Measurements from ENCODE around the gene PLA2R1.

PLA2R1 gene

DNA sequence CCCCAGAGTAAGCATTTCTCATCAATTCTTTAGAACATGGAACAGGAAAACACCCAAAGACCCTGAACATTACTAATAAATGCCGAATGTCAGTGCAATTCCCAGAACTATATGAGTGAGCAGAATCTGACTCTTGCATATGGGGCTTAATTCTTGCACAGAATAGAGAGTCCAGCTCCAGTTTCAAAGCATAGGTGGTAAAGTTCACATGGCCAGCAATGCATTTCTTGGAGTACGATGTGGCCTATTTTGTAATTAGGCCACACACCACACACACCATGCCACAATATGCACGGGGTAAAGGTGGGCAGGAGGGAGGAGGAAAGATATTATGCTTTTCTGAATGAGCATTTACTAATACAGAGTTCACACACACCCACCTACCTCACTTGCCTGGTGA is 56.5 kb downstream of the PLA2R1 start:
- Histone ChIP-seq H3K4me3 (ENCODE audit: low read depth, low read length) (no peak overlapping the region), H3K4me2 (ENCODE audit: low read length) (no peak overlapping the region), H2BK5ac (ENCODE audit: low read depth, low read length, poor library complexity) (no peak overlapping the region), H3K27me3 (ENCODE audit: insufficient read depth, low read length) (no peaks in the 10 kb centered on the region), H2BK120ac (ENCODE audit: insufficient read depth, low read length, poor library complexity) (no peak overlapping the region), H3K14ac (ENCODE audit: low read length) (no peak overlapping the region), H4K91ac (ENCODE audit: low read depth, low read length) (no peak overlapping the region), H3K79me2 (ENCODE audit: control insufficient read depth, insufficient read depth, low read length, poor library complexity) (no peaks in the 10 kb centered on the region), H3K9me3 (ENCODE audit: insufficient read depth, low read depth, low read length) (no peaks in the 10 kb centered on the region), H2BK12ac (ENCODE audit: low read length) (no peak overlapping the region), H3K4me1 (ENCODE audit: control insufficient read depth in 1 of 2, insufficient read depth in 2 of 2, low read length in 2 of 2) (no peaks in the 10 kb centered on the region), H3K36me3 (ENCODE audit: control insufficient read depth in 1 of 2, insufficient read depth in 2 of 2, low read length in 2 of 2) (peaks cover 0 to 3% of the 10 kb centered on the region in 2 experiments), H4K8ac (ENCODE audit: low read depth, low read length) (no peak overlapping the region), H3K18ac (ENCODE audit: low read length) (no peak overlapping the region), H3K79me1 (ENCODE audit: low read length) (no peaks in the 10 kb centered on the region), H2AFZ (ENCODE audit: insufficient read depth, low read length, poor library complexity) (no peak overlapping the region), H3K23ac (ENCODE audit: low read length) (no peak overlapping the region), H3K27ac (ENCODE audit: low read depth, low read length) (no peak overlapping the region), H4K12ac (ENCODE audit: low read depth, low read length) (no peak overlapping the region), H3K9ac (ENCODE audit: low read length) (no peak overlapping the region), H3K4ac (ENCODE audit: low read depth, low read length) (no peak overlapping the region), H2AK5ac (ENCODE audit: low read length) (no peak overlapping the region)
- no CpG with 5 or more reads among the region's 3 CpGs for WGBS (ENCODE audit: extremely low coverage, insufficient coverage, insufficient read length)
- no peak for DNase-seq

DNA sequence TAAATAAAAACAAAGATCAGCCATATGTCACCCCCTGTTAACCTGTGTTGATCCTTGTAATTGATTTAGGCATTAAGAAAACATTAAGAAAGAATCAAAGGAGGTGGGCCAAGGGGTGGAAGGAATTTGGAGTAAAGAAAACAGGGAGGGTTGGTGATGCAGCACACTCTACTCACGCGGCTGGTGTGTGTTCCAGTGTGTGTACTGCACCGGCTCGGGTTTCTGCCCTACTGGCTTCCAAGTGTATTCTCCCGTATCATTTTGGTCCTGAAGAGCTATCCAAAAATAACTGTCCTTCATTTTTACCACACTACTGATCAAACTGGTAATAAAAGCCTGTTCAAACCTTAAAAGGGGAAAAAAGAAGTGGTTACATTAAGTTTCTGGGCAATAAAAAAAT is 56.9 kb downstream of the PLA2R1 start:
- Histone ChIP-seq H2AFZ (ENCODE audit: insufficient read depth, low read length, poor library complexity) (no peak overlapping the region), H2BK120ac (ENCODE audit: insufficient read depth, low read length, poor library complexity) (no peak overlapping the region), H4K12ac (ENCODE audit: low read depth, low read length) (no peak overlapping the region), H3K4ac (ENCODE audit: low read depth, low read length) (no peak overlapping the region), H3K79me1 (ENCODE audit: low read length) (no peaks in the 10 kb centered on the region), H3K4me1 (ENCODE audit: control insufficient read depth in 1 of 2, insufficient read depth in 2 of 2, low read length in 2 of 2) (no peaks in the 10 kb centered on the region), H3K27me3 (ENCODE audit: insufficient read depth, low read length) (no peaks in the 10 kb centered on the region), H2BK12ac (ENCODE audit: low read length) (no peak overlapping the region), H3K14ac (ENCODE audit: low read length) (no peak overlapping the region), H3K9me3 (ENCODE audit: insufficient read depth, low read depth, low read length) (no peaks in the 10 kb centered on the region), H3K27ac (ENCODE audit: low read depth, low read length) (no peak overlapping the region), H3K79me2 (ENCODE audit: control insufficient read depth, insufficient read depth, low read length, poor library complexity) (no peaks in the 10 kb centered on the region), H3K4me3 (ENCODE audit: low read depth, low read length) (no peak overlapping the region), H3K18ac (ENCODE audit: low read length) (no peak overlapping the region), H3K4me2 (ENCODE audit: low read length) (no peak overlapping the region), H3K23ac (ENCODE audit: low read length) (no peak overlapping the region), H2BK5ac (ENCODE audit: low read depth, low read length, poor library complexity) (no peak overlapping the region), H4K8ac (ENCODE audit: low read depth, low read length) (no peak overlapping the region), H2AK5ac (ENCODE audit: low read length) (no peak overlapping the region), H3K9ac (ENCODE audit: low read length) (no peak overlapping the region), H4K91ac (ENCODE audit: low read depth, low read length) (no peak overlapping the region), H3K36me3 (ENCODE audit: control insufficient read depth in 1 of 2, insufficient read depth in 2 of 2, low read length in 2 of 2) (peaks cover 0 to 3% of the 10 kb centered on the region in 2 experiments)
- DNase-seq: no peak
- WGBS (ENCODE audit: extremely low coverage, insufficient coverage, insufficient read length): no CpG with 5 or more reads among the region's 5 CpGs

GRCh38 chr2:159998961-159999360 is 63.5 kb downstream of the PLA2R1 start:
- Histone ChIP-seq H3K4me3 (ENCODE audit: low read depth, low read length) (no peak overlapping the region), H3K14ac (ENCODE audit: low read length) (no peak overlapping the region), H2BK5ac (ENCODE audit: low read depth, low read length, poor library complexity) (no peak overlapping the region), H3K18ac (ENCODE audit: low read length) (no peak overlapping the region), H3K4me1 (ENCODE audit: control insufficient read depth in 1 of 2, insufficient read depth in 2 of 2, low read length in 2 of 2) (peaks cover 0 to 2% of the 10 kb centered on the region in 2 experiments), H3K27ac (ENCODE audit: low read depth, low read length) (no peak overlapping the region), H3K36me3 (ENCODE audit: control insufficient read depth in 1 of 2, insufficient read depth in 2 of 2, low read length in 2 of 2) (no peaks in the 10 kb centered on the region), H3K4ac (ENCODE audit: low read depth, low read length) (no peak overlapping the region), H2BK120ac (ENCODE audit: insufficient read depth, low read length, poor library complexity) (no peak overlapping the region), H3K79me2 (ENCODE audit: control insufficient read depth, insufficient read depth, low read length, poor library complexity) (no peaks in the 10 kb centered on the region), H3K9me3 (ENCODE audit: insufficient read depth, low read depth, low read length) (no peaks in the 10 kb centered on the region), H3K4me2 (ENCODE audit: low read length) (no peak overlapping the region), H4K91ac (ENCODE audit: low read depth, low read length) (no peak overlapping the region), H4K8ac (ENCODE audit: low read depth, low read length) (no peak overlapping the region), H4K12ac (ENCODE audit: low read depth, low read length) (no peak overlapping the region), H3K9ac (ENCODE audit: low read length) (no peak overlapping the region), H2AK5ac (ENCODE audit: low read length) (no peak overlapping the region), H3K23ac (ENCODE audit: low read length) (no peak overlapping the region), H3K79me1 (ENCODE audit: low read length) (no peaks in the 10 kb centered on the region), H2AFZ (ENCODE audit: insufficient read depth, low read length, poor library complexity) (no peak overlapping the region), H2BK12ac (ENCODE audit: low read length) (no peak overlapping the region), H3K27me3 (ENCODE audit: insufficient read depth, low read length) (no peaks in the 10 kb centered on the region)
- peak in 1 of 2 donors; percentile 16 for DNase-seq
- WGBS (ENCODE audit: extremely low coverage, insufficient coverage, insufficient read length): no CpG with 5 or more reads among the region's 3 CpGs

DNA sequence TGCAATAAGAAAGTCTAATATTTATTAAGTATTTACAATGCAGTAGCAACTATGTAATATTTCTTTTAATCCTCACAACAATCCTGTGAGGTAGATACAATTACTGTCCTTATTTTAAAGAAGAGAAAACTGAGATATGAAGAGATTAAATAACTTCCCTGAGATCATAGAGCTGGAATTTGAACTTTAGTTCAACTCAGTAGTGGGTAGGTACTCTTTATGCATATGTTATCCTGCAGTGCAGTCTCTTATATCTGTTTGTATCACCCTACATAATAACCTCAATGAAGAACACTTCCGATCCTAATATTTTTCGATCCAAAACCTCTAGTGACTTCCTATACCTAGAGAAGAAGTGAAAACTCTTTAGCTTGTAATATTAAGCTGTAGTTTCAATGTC is 64.2 kb downstream of the PLA2R1 start:
- H3K27ac ChIP-seq (ENCODE audit: low read depth, low read length): no peak overlapping the region
- H3K79me2 ChIP-seq (ENCODE audit: control insufficient read depth, insufficient read depth, low read length, poor library complexity): no peaks in the 10 kb centered on the region
- no CpG with 5 or more reads among the region's 2 CpGs for WGBS (ENCODE audit: extremely low coverage, insufficient coverage, insufficient read length)

More for the DNA sequence above, 64.2 kb downstream of the PLA2R1 start:
- Histone ChIP-seq H3K27me3 (ENCODE audit: insufficient read depth, low read length) (no peaks in the 10 kb centered on the region), H2AK5ac (ENCODE audit: low read length) (no peak overlapping the region), H3K14ac (ENCODE audit: low read length) (no peak overlapping the region), H4K91ac (ENCODE audit: low read depth, low read length) (no peak overlapping the region), H2BK120ac (ENCODE audit: insufficient read depth, low read length, poor library complexity) (no peak overlapping the region), H4K12ac (ENCODE audit: low read depth, low read length) (no peak overlapping the region), H3K36me3 (ENCODE audit: control insufficient read depth in 1 of 2, insufficient read depth in 2 of 2, low read length in 2 of 2) (no peaks in the 10 kb centered on the region), H2BK5ac (ENCODE audit: low read depth, low read length, poor library complexity) (no peak overlapping the region), H3K4me2 (ENCODE audit: low read length) (no peak overlapping the region), H3K23ac (ENCODE audit: low read length) (no peak overlapping the region), H3K9ac (ENCODE audit: low read length) (no peak overlapping the region), H3K79me1 (ENCODE audit: low read length) (no peaks in the 10 kb centered on the region), H2BK12ac (ENCODE audit: low read length) (no peak overlapping the region), H2AFZ (ENCODE audit: insufficient read depth, low read length, poor library complexity) (no peak overlapping the region), H3K4me3 (ENCODE audit: low read depth, low read length) (no peak overlapping the region), H3K4me1 (ENCODE audit: control insufficient read depth in 1 of 2, insufficient read depth in 2 of 2, low read length in 2 of 2) (peaks cover 0 to 2% of the 10 kb centered on the region in 2 experiments), H3K9me3 (ENCODE audit: insufficient read depth, low read depth, low read length) (no peaks in the 10 kb centered on the region), H4K8ac (ENCODE audit: low read depth, low read length) (no peak overlapping the region), H3K4ac (ENCODE audit: low read depth, low read length) (no peak overlapping the region), H3K18ac (ENCODE audit: low read length) (no peak overlapping the region)
- no peak for DNase-seq
